Tibial nerve (tissue), 4 donors: ENCODE measurements around the gene PLEKHB2. TPM values are rescaled to one million over a fixed set of nuclear protein-coding genes. Genes with fewer than 3 reads are reported as not detected.

Experiments used
- DNase-seq, 2 donors: peaks; one replicate each; pipeline ENCODE4 v3.0.0-alpha.2; 2019; ENCODE audit warnings: low spot score in 2 of 2
- H3K27ac ChIP-seq, 4 donors: fragments of 200-600 bp; sonication (generic) in 3 of 4; one replicate each; pipeline ENCODE4 v1.5.1; 2017 to 2019; ENCODE audit warnings: mild to moderate bottlenecking in 1 of 4
- H3K27me3 ChIP-seq, 2 donors: fragments of 200-600 bp; sonication (generic) in 1 of 2; one replicate each; pipeline versions ENCODE4 v1.5.1 to v1.6.0; 2017 to 2019
- H3K36me3 ChIP-seq, 3 donors: fragments of 200-600 bp; sonication (generic); one replicate each; pipeline ENCODE4 v1.5.1; 2018 to 2019
- H3K4me1 ChIP-seq, 4 donors: fragments of 200-600 bp; sonication (generic) in 3 of 4; one replicate each; pipeline ENCODE4 v1.5.1; 2017 to 2019
- H3K4me3 ChIP-seq, 4 donors: fragments of 200-600 bp; sonication (generic) in 3 of 4; one replicate each; pipeline ENCODE4 v1.5.1; 2017 to 2019; ENCODE audit warnings: mild to moderate bottlenecking in 1 of 4, moderate library complexity in 1 of 4
- H3K9me3 ChIP-seq, 4 donors: fragments of 200-600 bp; sonication (generic) in 3 of 4; one replicate each; pipeline ENCODE4 v1.5.1; 2017 to 2019
- CTCF ChIP-seq, 5 experiments: fragments of 200-600 bp in 3 of 5; fragments of 450-650 bp in 2 of 5; sonication (generic) in 3 of 5; IDR thresholded peaks; one replicate each; pipeline ENCODE4 v1.5.1; 2016 to 2019; ENCODE audit warnings: antibody characterized with exemption in 5 of 5, mild to moderate bottlenecking in 3 of 5, moderate library complexity in 2 of 5
- EP300 ChIP-seq, 2 donors: sonication (generic); formaldehyde crosslinking; IDR thresholded peaks; one replicate each; pipeline ENCODE4 v1.6.1; 2017; ENCODE audit warnings: antibody characterized with exemption in 2 of 2, mild to moderate bottlenecking in 1 of 2
- POLR2A ChIP-seq, 2 donors: fragments of 450-650 bp; IDR thresholded peaks; one replicate each; pipeline ENCODE4 v1.6.1; 2017; ENCODE audit warnings: antibody characterized with exemption in 2 of 2, mild to moderate bottlenecking in 2 of 2, moderate library complexity in 2 of 2
- WGBS, 2 donors: methylation state at CpG; one replicate each; pipeline ENCODE4 v1.1.5; 2018; 5-methylcytosine and 5-hydroxymethylcytosine counted together
- total RNA-seq, 4 donors: library from RNA; depleted of rRNA; stranded (reverse); fragments of >200 nt; gene quantifications; one replicate each; pipeline ENCODE4 v1.1.0, GENCODE V29; 2016

Gene PLEKHB2
- total RNA-seq, 4 donors from 2014 or later = 57.9 to 77.9 (median 72.7) TPM

DNA sequence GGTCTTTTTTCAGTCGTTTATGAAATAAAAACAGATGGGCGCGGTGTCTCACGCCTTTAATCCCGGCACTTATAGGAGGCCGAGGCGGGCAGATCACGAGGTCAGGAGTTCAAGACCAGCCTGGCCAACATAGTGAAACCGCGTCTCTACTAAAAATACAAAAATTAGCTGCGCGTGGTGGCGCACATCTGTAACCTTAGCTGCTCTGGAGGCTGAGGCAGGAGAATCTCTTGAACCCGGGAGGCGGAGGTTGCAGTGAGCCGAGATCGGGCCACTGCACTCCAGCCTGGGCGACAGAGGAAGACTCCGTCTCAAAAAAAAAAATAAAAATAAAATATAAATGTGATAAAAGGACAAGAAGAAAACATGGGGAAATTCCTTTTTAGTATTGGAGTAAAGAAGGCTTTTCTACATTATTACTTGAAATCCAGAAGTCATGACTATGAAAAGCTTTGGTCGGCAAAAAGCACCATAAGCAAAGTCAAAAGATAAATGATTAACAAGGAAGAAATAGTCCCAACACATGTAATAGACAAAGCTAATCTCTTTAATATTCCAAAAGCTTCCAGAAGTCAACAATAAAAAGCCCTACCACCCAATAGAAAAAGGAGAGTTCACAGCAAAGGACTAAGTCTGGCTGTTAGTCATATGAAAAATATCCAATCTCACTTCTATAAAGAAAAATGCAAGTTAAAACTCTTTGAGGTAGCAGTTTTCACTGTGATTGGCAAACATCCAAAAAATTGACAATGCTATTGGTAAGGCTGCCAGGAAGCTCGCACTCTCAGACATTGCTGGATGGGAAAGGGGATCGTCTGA lies 10.5 kb upstream of the PLEKHB2 start:
- Histone ChIP-seq H3K27me3 (no peaks in the 10 kb centered on the region), H3K4me1 (peaks cover 0 to 33% (median 10%) of the 10 kb centered on the region in 4 donors), H3K36me3 (peaks cover 0 to 16% (median 0%) of the 10 kb centered on the region in 3 donors), H3K27ac (no peak overlapping the region), H3K4me3 (no peak overlapping the region), H3K9me3 (no peaks in the 10 kb centered on the region)
- DNase-seq = no peak
- TF ChIP-seq EP300 (IDR thresholded peaks at IDR 0.05) (no peak), POLR2A (IDR thresholded peaks at IDR 0.05) (no peak), CTCF (IDR thresholded peaks at IDR 0.05) (no peak)
- 72 to 75% methylated on average over 22 of the region's 22 CpGs for WGBS, 2 donors

DNA sequence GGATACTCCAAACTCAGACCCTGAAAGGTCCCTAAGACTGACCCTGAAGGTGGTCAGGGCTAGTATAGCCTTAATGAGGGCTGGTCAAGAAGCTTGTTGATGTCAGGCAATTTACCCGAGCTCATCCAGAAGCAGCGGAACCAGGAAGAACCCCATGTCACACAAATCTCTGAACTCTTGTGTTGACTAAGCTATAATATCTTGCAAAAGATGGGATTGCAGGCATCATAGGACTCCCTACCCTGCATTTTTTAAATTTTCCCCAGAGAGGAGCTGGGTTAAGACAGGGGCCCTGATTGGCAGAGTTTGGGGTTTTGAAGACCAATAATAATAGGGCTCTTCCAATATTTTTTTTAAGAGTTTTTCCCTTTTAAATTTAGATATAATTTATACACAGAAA lies 2.0 kb upstream of the PLEKHB2 start:
- Histone ChIP-seq H3K4me3 (no peak overlapping the region), H3K36me3 (no peaks in the 10 kb centered on the region), H3K27ac (peak overlapping the region in 2 of 4 donors; percentile 24 to 99), H3K27me3 (no peaks in the 10 kb centered on the region), H3K9me3 (no peaks in the 10 kb centered on the region), H3K4me1 (peaks cover 0 to 34% (median 18%) of the 10 kb centered on the region in 4 donors)
- no peak for DNase-seq
- TF ChIP-seq CTCF (IDR thresholded peaks at IDR 0.05) (no peak), POLR2A (IDR thresholded peaks at IDR 0.05) (no peak), EP300 (IDR thresholded peaks at IDR 0.05) (no peak)
- WGBS, 2 donors = 78 to 92% methylated on average over 2 of the region's 2 CpGs

- Histone ChIP-seq H3K36me3 (no peaks in the 10 kb centered on the region), H3K27ac (peak overlapping the region; percentile 85 to 99 (median 94)), H3K4me1 (peaks cover 0 to 38% (median 18%) of the 10 kb centered on the region in 4 donors), H3K4me3 (peak overlapping the region; percentile 76 to 96 (median 84)), H3K9me3 (no peaks in the 10 kb centered on the region), H3K27me3 (no peaks in the 10 kb centered on the region)
- TF ChIP-seq POLR2A (IDR thresholded peaks at IDR 0.05) (no peak), EP300 (IDR thresholded peaks at IDR 0.05) (peak in 1 of 2 donors; percentile 34)
- WGBS, 2 donors = 0 to 1% methylated on average over 20 of the region's 20 CpGs
- DNase-seq = peak; percentile 38 to 48
Measured at GRCh38 chr2:131104487-131105155, 515 bp upstream of the PLEKHB2 start.

DNA sequence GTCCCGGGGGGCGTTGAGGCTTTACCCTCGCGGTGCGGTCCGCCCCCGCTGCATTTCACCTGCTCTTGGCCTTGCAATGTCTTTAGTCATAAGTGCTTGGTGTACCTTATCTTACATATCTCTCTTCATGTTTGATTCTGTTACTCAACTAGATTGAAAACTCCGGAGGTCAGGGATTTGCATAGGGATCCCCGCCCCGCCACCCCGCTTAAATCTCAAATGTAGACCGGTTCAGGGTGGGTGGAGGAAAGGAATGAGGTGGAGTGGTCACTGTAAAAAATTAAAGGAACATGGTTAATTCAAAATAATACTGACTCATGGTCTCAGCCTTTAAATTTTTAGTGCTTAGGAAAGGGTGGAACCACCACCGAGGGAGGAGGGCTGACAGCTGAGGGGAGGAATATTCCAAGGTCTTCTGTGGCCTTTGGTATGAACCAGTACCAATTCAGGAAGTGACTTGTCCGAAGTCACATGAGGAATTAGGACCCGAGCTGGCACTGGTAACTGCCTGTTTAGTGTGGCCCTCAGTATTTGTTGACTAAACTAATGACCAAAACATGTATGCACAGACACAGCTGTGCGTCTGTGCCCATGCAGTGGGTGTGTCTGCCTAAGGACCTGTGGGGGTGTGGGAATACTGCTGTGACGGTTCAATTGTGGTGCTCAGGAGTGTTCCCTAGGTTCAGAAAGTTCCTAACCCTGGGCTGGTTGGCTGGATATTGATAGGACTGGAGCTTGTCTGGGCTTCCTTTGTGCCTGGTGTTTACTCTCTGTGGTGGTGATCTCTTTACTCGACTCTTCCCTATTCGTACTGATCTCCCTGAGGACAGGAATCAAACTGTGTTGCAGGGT lies 1.0 kb downstream of the PLEKHB2 start:
- TF ChIP-seq POLR2A (IDR thresholded peaks at IDR 0.05) (no peak), EP300 (IDR thresholded peaks at IDR 0.05) (peak in 1 of 2 donors; percentile 47)
- DNase-seq = peak in 1 of 2 donors; percentile 41
- 0 to 1% methylated on average over 19 of the region's 19 CpGs for WGBS, 2 donors
- Histone ChIP-seq H3K36me3 (no peaks in the 10 kb centered on the region), H3K27ac (peak overlapping the region; percentile 85 to 99 (median 94)), H3K9me3 (no peaks in the 10 kb centered on the region), H3K4me1 (peaks cover 0 to 38% (median 18%) of the 10 kb centered on the region in 4 donors), H3K4me3 (peak overlapping the region; percentile 76 to 96 (median 84)), H3K27me3 (no peaks in the 10 kb centered on the region)

DNA sequence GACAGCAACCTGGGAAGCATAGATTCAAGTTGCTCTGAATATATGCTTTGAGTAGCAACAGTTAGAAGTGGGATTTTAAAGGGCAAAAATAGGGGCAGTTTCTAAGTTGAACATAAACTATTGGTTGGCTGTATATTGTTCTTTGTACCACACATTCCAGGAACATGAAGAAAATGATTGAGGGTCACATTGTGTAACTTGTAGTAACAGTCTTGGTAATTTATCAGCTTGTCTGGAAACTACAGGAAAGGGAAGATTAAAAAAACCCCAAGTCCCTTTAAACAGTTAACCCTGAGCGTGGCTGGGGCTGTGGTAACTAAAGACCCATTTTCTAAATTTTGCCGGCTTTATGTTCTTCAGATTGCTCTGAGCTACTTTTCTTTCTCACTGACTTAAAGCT lies 7.4 kb downstream of the PLEKHB2 start:
- DNase-seq = no peak
- H3K4me3 ChIP-seq = no peak overlapping the region
- TF ChIP-seq POLR2A (IDR thresholded peaks at IDR 0.05) = no peak
- no peak for TF ChIP-seq CTCF (IDR thresholded peaks at IDR 0.05)
- TF ChIP-seq EP300 (IDR thresholded peaks at IDR 0.05) = no peak
- H3K9me3 ChIP-seq = no peaks in the 10 kb centered on the region
- peaks cover 0 to 43% (median 16%) of the 10 kb centered on the region in 4 donors for H3K4me1 ChIP-seq
- H3K27me3 ChIP-seq = no peaks in the 10 kb centered on the region
- peak overlapping the region in 2 of 4 donors; percentile 31 to 63 for H3K27ac ChIP-seq
- peaks cover 0 to 8% (median 0%) of the 10 kb centered on the region in 3 donors for H3K36me3 ChIP-seq
- WGBS, 2 donors = 41 to 51% methylated on average over 2 of the region's 2 CpGs
